GM19452 (cell line): ENCODE data around the gene TMEM47.

Source experiments
- ATAC-seq: cut with Tn5 transposase; IDR thresholded peaks from one replicate; pipeline ENCODE4 v1.9.1; 2021; ENCODE audit not compliant: unreplicated experiment

The TMEM47 gene

DNA sequence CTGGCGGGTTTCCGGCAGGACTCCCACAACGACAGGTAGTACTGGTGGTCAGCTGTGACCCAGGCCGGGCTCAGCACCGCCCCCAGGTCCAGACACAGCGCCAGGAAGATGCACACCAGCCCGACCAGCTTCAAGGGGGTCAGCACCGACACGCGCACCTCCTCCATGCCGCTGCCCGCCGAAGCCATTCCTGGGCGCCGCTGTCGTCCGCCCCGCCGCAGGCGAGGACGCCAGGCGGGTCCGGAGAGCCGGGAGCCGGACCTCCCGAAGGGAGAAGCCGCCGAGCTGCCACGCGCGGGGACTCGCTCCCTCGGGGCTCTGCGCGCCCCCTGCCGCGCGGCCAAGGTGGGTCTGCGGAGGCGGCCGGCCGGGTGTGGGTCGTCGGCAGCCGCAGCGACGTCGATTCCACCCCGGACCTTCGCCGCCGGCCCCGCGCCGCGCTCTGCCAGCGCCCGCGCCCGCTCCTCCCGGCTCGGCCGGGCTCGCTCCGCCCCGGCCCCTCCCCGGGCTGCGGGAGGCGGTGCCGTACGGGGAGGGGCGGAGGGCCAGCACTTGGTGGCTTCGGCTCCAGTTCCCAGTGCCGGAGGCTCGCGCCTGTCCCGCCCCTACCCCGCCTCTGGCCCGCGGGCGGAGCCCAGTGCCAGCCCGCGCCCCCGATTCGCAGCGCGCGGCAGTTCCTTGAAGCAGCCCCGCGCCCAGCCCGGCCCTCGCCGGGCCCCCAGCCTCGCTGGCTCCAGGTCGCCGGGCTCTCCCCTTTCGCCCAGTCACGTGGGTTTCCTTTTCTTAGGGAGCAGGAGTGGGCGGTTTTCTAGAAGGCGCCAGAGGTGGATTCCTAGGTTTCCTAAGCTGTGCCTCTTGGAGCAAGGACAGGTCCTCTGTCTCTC, at the start of gene TMEM47:
TMEM47 (minus strand) TSS at position 444 of the 884 bp plus-strand sequence; CDS start at position 188, 256 bp downstream.
- ATAC-seq = no peak

DNA sequence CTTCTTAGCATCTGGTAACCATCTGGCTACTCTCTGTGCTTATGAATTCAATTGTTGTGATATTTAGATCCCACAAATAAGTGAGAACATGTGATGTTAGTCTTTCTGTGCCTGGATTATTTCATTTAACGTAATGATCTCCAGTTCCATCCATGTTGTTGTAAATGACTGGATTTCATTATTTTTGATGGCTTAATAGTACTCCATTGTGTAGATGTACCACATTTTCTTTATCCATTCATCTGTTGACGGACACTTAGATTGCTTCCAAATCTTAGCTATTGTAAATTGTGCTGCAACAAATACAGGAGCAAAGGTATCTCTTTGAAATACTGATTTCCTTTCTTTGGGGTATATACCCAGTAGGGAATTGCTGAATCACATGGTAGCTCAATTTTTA, 30.0 kb upstream of the TMEM47 start:
- ATAC-seq = no peak

- ATAC-seq = no peak
Observed at GRCh38 chrX:34659575-34659974, 2.5 kb upstream of the TMEM47 start.

DNA sequence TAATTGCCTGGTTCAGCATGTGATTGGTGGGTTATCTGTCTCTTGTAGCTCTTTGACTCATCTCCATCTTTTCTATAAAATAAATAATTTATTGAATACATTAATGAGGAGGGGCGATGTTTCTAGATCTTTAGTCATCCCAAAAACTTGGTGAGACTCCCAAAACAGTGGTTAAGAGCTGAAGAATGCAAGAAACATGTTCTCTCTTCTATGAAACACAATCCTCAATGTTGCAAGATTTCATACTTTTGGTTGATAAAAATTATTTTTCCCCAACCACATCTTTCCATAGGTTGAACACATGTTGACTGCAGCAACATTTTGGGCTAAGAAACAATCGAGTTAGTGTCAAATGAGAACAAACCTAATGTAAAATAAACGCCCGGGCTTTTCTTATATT, 1.2 kb upstream of the TMEM47 start:
- ATAC-seq = no peak

- ATAC-seq = no peak
Observed at GRCh38 chrX:34657726-34658070, 613 bp upstream of the TMEM47 start.

DNA sequence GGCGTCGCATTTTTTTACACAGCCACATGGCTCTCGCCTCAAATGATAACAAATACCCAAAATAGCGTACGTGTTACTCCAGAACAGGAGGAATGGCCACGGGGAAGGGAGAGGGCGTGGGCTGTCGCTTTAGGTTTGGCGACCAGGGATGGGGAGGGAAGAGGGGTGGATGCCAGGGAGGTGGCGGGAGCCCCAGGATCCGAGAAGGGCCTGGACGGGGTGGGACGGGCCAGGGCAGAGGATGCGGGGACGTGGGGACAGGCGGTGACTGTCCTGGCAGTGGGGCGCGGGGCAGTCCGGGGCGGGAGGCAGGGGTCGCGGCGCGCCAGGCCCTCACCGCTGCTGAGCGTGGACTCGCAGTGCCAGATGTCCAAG, 631 bp downstream of the TMEM47 start:
- ATAC-seq = no peak

- ATAC-seq = no peak
Observed at GRCh38 chrX:34655501-34656455, 1.3 kb downstream of the TMEM47 start.

DNA sequence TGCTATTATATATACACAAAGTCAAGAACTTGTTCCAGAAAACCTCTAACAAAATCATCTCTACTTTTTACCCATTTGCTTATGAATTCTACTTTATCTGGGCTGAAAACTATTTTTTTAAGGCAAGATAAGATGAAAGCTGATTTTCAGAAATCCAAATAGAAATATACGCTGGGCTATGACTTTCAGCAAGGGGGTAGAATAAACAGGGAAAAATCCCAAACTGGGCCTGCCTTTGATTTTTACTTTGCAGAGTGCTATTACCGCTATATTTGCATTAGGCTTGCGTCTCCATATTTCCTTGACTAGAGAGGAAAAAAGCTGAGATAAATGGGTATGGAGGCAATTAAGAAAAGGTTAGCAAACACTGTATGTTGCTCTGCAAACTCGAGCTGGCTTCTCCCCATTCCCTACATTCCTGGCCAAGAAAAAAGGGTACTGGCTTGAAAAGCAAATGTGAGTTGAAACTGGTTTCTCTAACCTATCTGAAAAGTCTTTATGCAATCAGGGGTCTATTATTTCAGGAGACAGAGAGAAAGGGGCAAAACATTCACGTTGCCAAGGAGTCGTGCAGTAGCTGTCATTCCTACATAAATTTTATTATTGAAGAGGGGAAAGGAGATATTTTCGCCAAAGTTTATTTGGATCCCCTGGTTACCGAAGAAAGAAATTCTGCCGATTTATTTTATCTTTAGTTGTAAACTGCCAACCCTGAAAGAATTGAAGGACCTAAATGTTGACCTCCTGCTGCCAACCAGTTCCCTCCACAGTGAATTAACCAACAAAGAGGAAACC, 2.2 kb downstream of the TMEM47 start:
- no peak for ATAC-seq

DNA sequence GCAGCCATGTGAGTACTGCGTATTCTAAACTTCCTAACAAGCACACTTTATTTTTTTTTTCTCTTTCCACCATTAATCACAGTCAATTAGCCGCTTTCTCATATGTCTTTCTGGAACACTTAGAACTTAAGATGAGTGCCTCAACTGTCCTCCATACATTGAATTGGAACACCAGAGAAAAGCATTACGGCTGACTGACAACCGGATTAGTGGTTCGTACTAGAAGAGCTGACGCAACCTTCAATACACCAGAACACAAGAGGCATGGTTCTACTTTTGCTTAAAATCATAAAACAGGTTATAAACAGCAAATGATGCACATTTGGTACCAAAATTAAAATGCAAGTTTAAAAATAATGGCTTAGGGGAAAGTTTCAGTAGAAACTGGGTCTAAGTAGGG, 3.3 kb downstream of the TMEM47 start:
- no peak for ATAC-seq

- ATAC-seq = no peak
Observed at GRCh38 chrX:34642849-34643248, 14.2 kb downstream of the TMEM47 start.

DNA sequence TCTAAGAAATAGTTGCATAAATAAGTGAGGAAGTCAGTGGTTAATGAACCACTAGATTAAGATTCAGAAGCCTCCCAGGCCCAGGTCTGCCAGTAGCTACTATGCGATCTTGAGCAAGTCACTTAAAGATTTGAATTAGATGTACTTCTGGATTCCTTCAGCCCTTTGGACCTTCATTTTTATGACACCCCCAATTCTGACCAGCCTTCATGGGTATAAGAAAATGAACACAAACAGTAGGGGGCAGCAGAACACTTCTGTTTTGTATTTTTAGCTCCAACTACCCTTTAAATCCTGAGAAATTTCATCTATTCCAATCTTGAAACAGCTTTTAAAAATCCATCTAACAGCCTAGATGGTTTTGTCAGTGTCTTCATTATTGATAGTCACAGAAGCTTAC, 19.0 kb downstream of the TMEM47 start:
- ATAC-seq = no peak

DNA sequence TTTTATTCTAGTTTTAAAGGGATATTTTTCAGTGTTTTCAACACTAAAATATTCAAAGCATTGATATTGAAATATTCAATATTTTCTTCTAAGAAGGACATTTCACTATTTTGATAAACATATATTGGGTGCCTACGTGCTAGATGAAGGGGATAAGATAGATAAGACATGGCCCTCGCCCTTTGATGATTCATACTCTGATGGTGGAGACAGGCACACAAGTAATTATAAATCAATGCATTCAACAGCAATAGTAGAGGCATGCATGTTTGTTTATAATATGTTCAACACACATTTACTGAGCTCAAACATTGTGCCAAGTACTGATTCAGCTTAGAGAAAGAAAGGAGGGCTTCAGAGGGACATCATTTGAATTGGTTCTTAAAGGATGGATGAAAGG, 22.7 kb downstream of the TMEM47 start:
- no peak for ATAC-seq

- ATAC-seq = no peak
Observed at GRCh38 chrX:34632384-34632783, 24.7 kb downstream of the TMEM47 start.

DNA sequence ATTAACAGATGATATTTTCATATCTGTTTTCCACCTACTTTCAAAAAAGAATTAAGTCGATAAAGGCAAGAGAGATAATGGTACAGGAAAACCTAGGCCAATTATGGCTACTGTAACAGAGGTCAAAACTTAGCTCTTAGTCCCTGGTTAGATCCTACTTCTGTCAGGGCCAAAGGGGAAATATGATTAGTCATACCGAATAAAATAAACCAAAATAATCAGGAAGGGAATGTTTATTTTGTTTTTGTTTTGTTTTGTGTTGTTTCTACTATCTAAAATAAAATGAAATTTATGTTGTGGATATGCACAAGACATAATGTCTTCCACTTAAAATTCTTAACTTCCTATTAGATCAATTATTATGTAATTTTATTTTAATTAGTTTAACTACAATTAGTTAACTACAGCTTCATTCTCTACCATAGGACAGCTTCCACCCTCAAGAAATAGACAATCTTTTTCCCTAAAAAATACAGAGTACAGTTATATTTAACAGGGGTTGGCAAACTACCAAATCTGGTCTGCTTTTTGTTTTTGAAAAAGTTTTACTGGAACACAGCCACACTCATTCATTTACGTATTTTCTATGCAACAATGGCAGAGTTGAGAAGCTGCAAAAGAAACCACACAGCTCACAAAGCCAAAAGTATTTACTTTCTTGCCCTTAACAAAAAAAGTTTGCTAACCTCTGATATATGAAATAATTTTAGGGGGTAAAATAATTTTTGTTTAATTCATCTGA, 25.4 kb downstream of the TMEM47 start:
- ATAC-seq = no peak

GRCh38 chrX:34629572-34629971, 27.5 kb downstream of the TMEM47 start:
- ATAC-seq = no peak

GRCh38 chrX:34624416-34624815, 32.7 kb downstream of the TMEM47 start:
- ATAC-seq = no peak

DNA sequence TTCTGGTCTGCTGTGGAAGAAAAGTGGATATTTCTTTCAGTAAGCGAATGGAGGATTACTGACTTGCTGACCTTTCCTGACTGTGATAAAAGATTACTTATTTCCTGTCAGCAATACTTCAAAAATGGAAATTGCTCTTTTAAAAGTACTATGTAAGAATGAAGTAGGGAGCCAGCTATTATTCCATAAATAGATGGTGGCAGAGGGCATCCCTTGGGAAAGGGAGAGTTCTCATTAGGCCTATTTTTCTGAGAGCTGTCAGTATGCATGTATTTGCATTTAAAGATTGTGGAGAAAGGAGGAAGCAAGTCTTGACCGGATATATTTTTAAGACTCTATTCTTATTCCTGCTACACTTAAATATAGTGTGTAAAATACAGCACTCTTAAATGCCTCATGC, 37.2 kb downstream of the TMEM47 start:
- ATAC-seq = no peak

DNA sequence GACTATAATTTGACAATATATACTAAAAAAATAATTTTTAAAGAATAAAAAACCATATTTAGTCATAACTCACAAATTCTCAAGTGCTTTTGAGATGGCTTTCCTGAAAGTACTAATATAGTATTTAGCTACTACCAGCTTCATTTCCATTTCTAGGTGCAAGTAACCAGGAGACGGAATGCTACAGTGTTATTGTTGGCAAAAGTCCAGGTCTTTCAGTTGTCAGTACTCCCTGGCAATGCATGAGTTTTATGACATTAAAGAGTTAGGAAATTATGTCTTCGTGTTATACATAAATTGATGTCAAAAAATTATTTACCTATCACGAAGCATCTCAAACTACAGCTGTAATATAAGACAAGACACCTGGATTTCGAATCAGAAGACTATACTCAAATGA, 45.0 kb downstream of the TMEM47 start:
- no peak for ATAC-seq

GRCh38 chrX:34598362-34598761, 58.7 kb downstream of the TMEM47 start:
- ATAC-seq = no peak

DNA sequence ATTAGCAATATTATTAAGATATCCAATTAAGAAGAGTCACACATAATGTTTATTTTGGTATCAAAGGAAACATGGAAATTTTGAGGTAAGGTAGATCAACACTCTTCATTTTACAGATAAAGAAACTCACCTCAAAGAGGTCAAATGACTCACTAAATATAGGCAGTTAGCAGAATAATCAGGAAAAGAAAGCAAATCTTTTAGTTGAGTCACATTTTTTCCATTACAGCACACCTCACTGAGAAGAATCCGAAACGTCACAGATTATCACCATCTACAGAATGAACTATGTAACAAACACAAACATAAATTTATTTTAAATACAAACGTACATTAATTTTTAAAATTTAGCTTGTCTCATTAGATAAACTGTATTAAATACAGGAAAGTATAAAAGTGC, 70.1 kb downstream of the TMEM47 start:
- ATAC-seq = no peak
